H1 (cell line): Measurements from ENCODE around the gene NHS. TPM values are rescaled to one million over a fixed set of nuclear protein-coding genes. Genes with fewer than 3 reads are reported as not detected.

ENCODE experiments used
- EGR1 ChIP-seq: IDR thresholded peaks from 2 replicates; pipeline ENCODE4 v1.6.1; 2011; ENCODE audit warnings: low read depth, low read length, borderline replicate concordance
- SIN3A ChIP-seq, 2 experiments: IDR thresholded peaks in 1 of 2; conservative IDR thresholded peaks in 1 of 2; 2 replicates each; pipeline ENCODE4 v1.6.1; 2011 to 2012; ENCODE audit warnings: low read length in 2 of 2, improper control_type of control experiment in 1 of 2, low read depth in 1 of 2, mild to moderate bottlenecking in 1 of 2
- TEAD4 ChIP-seq: IDR thresholded peaks from 2 replicates; pipeline ENCODE4 v1.6.1; 2012; ENCODE audit warnings: low read depth, low read length, inconsistent platforms, mixed read lengths
- polyA plus RNA-seq, 7 experiments: library from polyadenylated mRNA; depleted of rRNA in 3 of 7; stranded (reverse) in 5 of 7; unstranded in 2 of 7; fragments of >200 nt in 5 of 7; fragments of 200-250 nt in 2 of 7; gene quantifications; 1 replicate in 5 of 7; 2 replicates in 1 of 7; 4 replicates in 1 of 7; pipeline versions ENCODE4 v1.2.1 to v1.2.3, GENCODE V29; 2011 to 2013; ENCODE audit warnings: missing spikeins in 2 of 7, mixed read lengths in 2 of 7
- total RNA-seq: library from RNA; stranded (reverse); fragmentation: NEBNext Ultra II Directional; extraction: Animal tissue kit (Norgen Biotek cat#: 25700); gene quantifications from 2 replicates; pipeline ENCODE4 v1.2.1, GENCODE V29; 2021

The NHS gene
- total and polyA plus RNA-seq, 2 of the 8 experiments (the other 6 are each of a cell fraction or from before 2014, with no cell fraction given), result 2.2 to 6.7 TPM

DNA sequence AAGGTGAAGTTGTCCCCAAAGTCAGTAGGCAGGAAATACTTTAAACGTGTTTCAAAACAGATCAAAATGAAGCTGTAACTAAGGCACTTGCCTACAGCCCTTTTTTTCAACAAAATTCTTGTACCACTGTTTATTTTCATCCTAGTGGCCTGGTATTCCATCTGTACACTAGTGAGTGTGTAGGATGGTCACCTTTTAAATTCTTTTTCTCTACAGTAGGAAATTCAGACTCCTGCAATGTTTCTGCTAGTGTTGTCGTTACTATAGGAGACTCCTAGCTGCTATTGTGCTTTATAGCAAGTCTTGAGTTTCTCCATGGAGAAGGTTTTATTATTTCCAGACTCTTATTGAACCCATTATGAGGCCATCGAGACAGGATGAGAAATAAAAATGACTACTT lies 7.0 kb upstream of the NHS start (continued):
- TF ChIP-seq EGR1, result no peak
- no peak for TF ChIP-seq TEAD4
- TF ChIP-seq SIN3A (conservative IDR thresholded peaks at IDR 0.05 in 1 of 2, IDR thresholded peaks at IDR 0.05 in 1 of 2; ENCODE audit: low read depth in 1 of 2, low read length in 2 of 2), result no peak
- TF ChIP-seq, all 59 proteins: peak for 0
